HG02763 (cell line): ENCODE measurements around the gene ASPA.
"Not testable (repeated sequence)": the region's sequence is repeated elsewhere in the genome, so short reads cannot be mapped to it uniquely, and the experiment has no call there.

Experiments
- ATAC-seq: cut with Tn5 transposase; IDR thresholded peaks from one replicate; pipeline ENCODE4 v1.9.1; 2021; ENCODE audit warnings: mild to moderate bottlenecking, moderate library complexity; ENCODE audit not compliant: unreplicated experiment

ASPA gene

DNA sequence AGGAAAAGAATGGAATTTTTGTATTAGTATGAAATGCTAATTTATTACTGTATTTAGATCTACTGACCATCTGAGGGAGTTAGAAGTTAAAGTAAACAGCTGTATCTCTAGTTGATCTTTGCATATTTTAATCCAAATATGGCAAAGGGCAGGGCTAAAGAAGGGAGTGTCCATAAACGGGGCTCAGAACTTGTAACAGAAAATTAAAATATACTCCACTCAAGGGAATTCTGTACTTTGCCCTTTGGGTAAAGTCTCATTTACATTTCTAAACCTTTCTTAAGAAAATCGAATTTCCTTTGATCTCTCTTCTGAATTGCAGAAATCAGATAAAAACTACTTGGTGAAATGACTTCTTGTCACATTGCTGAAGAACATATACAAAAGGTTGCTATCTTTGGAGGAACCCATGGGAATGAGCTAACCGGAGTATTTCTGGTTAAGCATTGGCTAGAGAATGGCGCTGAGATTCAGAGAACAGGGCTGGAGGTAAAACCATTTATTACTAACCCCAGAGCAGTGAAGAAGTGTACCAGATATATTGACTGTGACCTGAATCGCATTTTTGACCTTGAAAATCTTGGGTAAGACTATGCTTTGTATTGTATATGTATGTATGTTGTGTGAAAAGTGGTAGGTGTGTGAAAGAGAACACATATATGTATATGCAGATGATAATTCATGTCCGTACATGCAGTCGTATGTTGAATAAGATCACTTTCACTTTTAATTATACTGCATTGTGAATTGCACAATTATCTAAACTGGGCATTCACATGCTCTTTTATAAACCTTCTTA lies at the start of gene ASPA:
ASPA (plus strand) TSS at position 186 of the 799 bp plus-strand sequence; CDS start at position 349, 163 bp downstream.
- no peak for ATAC-seq

- not testable (repeated sequence) for ATAC-seq
Observed at GRCh38 chr17:3433215-3433614, 42.6 kb upstream of the ASPA start.

GRCh38 chr17:3433741-3434140 lies 42.1 kb upstream of the ASPA start, which contains the start of gene OR1E2:
TSS of gene OR1E2 (minus strand) at chr17:3433841. CDS start at chr17:3433841, 0 bp downstream.
- ATAC-seq, result no peak

GRCh38 chr17:3438368-3438767 lies 37.4 kb upstream of the ASPA start:
- no peak for ATAC-seq

GRCh38 chr17:3440451-3440850 lies 35.3 kb upstream of the ASPA start:
- ATAC-seq, result no peak

DNA sequence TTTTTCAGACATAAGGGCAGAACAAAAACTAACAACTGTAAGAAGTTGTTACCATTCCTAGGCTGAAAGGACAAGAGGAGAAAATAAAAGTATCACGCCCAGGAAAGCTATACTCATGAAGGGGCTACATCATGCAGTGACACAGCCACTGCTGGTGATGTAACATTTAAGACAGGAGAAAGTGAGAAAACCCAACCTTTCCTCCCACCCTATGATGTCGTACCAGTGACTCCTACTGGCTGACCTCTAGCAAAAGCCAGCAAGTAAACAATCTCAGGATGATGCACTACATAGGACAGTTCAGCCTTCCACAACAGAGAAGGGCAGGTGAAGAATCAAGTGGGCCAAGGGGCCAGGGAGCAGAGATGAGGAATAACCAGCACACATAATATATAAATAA lies 28.2 kb upstream of the ASPA start:
- ATAC-seq, result no peak

DNA sequence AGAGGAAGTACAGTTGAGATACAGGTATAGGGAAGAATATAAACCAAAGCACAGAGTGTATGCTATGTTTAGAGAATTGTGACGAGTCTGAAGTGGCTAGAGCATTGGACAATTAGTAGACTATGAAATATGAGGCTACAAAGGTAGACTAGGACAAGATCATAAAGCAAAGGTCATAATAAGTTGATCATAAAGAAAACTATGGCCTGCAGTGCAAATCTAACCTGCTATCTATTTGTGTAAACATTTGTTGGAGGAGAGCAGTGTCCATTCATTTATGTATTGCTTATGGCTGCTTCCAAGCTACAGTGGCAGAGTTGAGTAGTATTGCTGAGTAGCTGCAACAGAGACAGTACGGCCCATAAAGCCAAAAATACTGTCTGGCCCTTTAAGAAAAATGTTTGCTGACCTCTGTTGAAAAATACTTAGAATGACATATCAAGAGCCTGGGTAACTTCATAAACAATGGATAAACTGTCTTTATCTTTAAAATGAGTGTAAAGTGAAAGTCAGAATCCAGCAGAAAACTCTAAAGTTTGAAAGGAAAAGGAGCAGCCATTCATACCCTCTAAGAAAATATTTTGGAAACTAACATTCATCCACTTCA lies 27.6 kb upstream of the ASPA start:
- ATAC-seq, result no peak

DNA sequence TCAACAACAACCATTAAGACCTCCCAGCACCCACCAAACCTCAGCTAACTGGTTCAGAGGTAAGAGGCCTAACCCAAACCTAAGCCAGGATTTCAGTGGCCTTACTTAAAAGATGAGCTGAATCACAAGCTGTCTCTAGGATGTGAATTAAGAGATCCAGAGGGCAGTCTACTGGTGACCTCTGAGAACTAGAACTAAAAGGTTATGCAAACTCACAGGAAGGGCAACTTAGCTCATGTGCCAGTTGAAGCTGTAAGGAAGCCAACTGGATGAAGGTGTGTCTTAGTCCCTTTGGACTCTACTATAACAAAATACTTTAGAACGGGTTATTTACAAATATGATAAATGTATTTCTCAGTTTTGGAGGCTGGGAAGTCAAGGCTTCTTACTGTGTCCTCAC lies 9.4 kb upstream of the ASPA start:
- ATAC-seq, result not testable (repeated sequence)

GRCh38 chr17:3469529-3469928 lies 6.3 kb upstream of the ASPA start:
- no peak for ATAC-seq

DNA sequence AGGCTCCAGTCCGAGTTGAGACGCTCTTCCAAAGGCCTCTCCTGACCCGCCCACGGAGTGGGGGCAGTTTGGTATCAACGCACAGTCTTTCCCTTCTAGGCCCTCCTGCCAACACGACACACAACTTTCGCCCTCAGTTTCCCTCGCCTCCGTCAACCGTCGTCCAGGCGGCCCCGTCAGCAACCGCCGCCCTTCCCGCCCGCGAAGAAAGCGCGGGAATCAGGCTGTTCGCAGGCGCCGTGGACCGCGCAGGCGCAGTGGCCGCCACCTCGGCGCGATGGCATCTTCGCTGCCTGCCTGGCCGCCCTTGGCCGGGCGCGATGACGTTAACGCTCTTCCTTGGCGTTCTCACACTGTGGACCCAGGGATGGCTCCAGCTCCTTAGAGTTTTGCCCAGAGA lies 4.2 kb upstream of the ASPA start, which contains the start of gene SPATA22:
SPATA22 (minus strand) TSS at position 221 of the 400 bp plus-strand sequence. CDS start 2,494 bp downstream, outside the sequence.
- ATAC-seq, result no peak

DNA sequence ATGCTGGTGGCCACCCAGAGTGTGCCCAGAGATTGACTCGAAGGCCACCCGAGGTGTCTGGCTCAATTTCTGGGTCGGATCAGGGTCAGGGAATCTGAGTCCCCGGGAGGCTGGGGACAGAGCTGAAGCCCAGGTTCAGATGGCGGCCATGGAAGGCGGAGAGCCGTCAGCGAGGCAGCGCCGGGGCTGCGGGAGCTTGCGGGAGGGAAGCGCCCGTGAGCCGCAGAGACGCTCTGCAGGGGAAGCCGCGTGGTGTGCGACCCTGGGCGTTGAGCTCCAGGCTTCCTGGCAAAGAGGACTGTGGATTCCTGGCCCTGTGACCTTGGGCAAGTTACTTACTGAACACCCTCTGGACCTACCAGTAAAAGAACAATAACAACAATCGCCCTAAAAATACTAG lies 3.7 kb upstream of the ASPA start:
- ATAC-seq, result no peak

- no peak for ATAC-seq
Observed at GRCh38 chr17:3474212-3474611, 1.6 kb upstream of the ASPA start.

GRCh38 chr17:3475251-3475685 lies 529 bp upstream of the ASPA start:
- ATAC-seq, result no peak

- no peak for ATAC-seq
Observed at GRCh38 chr17:3479988-3480387, 4.2 kb downstream of the ASPA start.

GRCh38 chr17:3482852-3483251 lies 7.1 kb downstream of the ASPA start:
- no peak for ATAC-seq

GRCh38 chr17:3485481-3486068 lies 9.8 kb downstream of the ASPA start:
- ATAC-seq, result no peak

- no peak for ATAC-seq
Observed at GRCh38 chr17:3497101-3497500, 21.3 kb downstream of the ASPA start.

GRCh38 chr17:3501344-3501743 lies 25.5 kb downstream of the ASPA start:
- ATAC-seq, result no peak

DNA sequence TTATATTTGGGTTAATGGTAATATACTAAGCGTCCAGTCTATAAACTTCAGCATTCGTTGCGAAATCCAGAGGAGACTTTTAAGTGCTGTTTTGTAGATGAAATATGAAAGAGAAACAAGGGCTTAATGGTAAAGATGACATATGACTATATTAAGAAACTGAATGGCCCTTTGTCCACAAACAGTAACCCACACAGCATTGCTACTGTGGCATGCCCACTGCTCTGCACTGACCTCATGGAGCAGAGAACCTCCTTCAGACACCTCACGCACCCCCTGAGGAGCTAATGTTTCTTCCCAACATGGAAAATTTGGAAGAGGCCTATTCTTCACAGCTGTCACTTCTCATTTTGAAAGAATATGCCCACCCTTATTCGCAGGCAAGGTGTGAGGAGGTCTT lies 26.7 kb downstream of the ASPA start:
- ATAC-seq, result no peak

DNA sequence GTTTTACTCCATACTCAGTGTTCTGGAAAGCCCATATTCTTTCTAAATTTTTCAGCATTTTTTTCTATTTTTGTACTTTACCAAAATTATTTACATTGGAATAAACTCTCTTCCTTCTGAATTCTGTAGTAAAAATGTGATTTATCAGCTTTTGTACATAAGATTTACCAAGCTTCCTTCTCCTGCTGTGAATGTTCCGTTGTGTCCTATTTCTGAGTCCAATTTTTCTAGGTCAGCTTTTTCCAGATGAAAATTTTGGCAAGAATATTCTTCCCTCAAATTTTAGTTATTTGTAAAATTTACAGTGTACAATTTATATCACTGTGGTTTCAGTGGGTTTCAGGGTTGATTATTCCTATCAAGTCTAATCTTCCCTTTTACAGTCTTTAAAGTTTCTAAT lies 27.5 kb downstream of the ASPA start:
- ATAC-seq, result no peak

GRCh38 chr17:3505008-3505407 lies 29.2 kb downstream of the ASPA start:
- no peak for ATAC-seq

DNA sequence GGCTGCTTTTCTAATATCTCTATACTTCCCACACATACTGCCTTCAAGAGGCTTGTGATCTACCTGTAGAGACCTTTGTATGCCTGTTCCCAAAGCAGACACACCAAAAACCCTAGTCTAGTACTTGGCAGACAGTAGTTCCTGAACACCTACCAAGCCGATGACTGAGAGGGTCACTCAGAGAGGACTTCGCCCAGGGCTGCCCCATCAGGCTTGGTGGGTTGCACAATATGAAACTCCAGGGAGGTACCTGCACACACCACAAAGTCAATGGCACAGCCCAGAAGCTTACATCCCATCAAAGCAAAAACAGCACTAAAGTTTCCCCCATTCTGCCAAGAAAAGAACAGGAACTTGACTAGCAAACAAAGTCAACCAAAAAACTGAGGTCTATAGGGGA lies 30.3 kb downstream of the ASPA start:
- ATAC-seq, result no peak
